Measurements from ENCODE around the gene CADPS. TPM values are rescaled to one million over a fixed set of nuclear protein-coding genes. Genes with fewer than 3 reads are reported as not detected.

Gene CADPS
- total RNA-seq, 1 experiment from 2014 or later: not detected

DNA sequence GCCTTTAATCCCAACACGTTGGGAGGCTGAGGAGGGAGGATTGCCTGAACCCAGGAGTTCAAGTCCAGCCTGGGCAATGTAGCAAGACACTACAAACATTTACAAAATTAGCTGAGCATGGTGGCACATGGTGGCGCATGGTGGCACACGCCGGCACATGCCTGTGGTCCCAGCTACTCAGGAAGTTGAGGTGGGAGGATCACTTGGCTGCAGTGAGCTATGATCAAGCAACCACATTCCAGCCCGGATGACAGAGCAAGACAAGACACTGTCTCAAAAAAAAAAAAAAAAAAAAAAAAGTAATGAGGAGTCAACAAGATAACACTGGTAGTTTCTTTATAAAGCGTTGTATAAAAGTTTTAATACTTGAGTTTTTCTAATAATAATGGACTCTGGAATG, 511.9 kb downstream of the CADPS start:
- no peak for ATAC-seq
- Histone ChIP-seq H3K9ac (ENCODE audit: low read length) (no peak overlapping the region), H3K9me2 (replicated peaks; ENCODE audit: low read length) (no peaks in the 10 kb centered on the region), H3K27me3 (ENCODE audit: low read length) (peaks cover 3% of the 10 kb centered on the region; the same call in 1 of the 2 replicates), H3K4me3 (ENCODE audit: low read length) (no peak overlapping the region), H4K20me1 (ENCODE audit: low read length) (no peaks in the 10 kb centered on the region), H2AFZ (ENCODE audit: low read length) (no peak overlapping the region), H3K79me2 (ENCODE audit: low read length) (no peaks in the 10 kb centered on the region), H3K4me2 (ENCODE audit: low read length) (no peak overlapping the region), H3K36me3 (ENCODE audit: low read depth, low read length) (no peaks in the 10 kb centered on the region), H3K9me3 (ENCODE audit: low read length) (no peaks in the 10 kb centered on the region), H3K27ac (ENCODE audit: low read length) (no peak overlapping the region), H3F3A (ENCODE audit: low read length, unreplicated experiment) (no peaks in the 10 kb centered on the region), H3K4me1 (ENCODE audit: insufficient read depth, low read length) (no peaks in the 10 kb centered on the region)
- no TSS peak for BruUV-seq (replicated peaks)
- POLR2A ChIA-PET (ENCODE audit: unreplicated experiment): no interaction called here
- no peak for TF ChIP-seq CTCF (conservative IDR thresholded peaks at IDR 0.05; ENCODE audit: low read depth, low read length)
- TF ChIP-seq EZH2phosphoT487 (IDR thresholded peaks at IDR 0.05; ENCODE audit: borderline replicate concordance, low read length): no peak
- CTCF ChIA-PET: no interaction called here
- intact Hi-C loops (cut with micrococcal nuclease): no loop called here
- no peak for DNase-seq

DNA sequence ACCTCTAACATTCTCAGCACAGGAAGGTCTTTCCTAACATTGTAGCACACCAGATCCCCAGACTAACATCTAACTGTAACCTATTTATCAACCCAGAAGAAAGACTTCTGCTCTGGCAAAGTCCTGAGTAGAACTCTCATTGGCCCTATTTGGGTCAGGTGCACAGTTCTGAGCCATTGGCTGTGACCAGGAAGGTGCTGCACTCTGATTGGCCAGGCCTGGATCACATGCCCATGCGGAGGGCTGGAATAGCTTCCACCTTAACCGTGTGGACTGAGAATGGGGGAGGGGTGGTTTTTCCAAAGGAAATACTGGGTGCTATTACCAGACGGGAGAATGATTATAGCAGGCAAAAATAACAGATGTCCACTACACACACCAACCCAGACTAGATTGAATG, 513.4 kb downstream of the CADPS start:
- Histone ChIP-seq H3K4me2 (ENCODE audit: low read length) (no peak overlapping the region), H3K9me3 (ENCODE audit: low read length) (no peaks in the 10 kb centered on the region), H3K36me3 (ENCODE audit: low read depth, low read length) (no peaks in the 10 kb centered on the region), H3K27ac (ENCODE audit: low read length) (no peak overlapping the region), H3K4me3 (ENCODE audit: low read length) (no peak overlapping the region), H3K9ac (ENCODE audit: low read length) (no peak overlapping the region), H3K27me3 (ENCODE audit: low read length) (0 out of 2 replicates have a peak, but pooled peaks cover 3% of the 10 kb centered on the region), H3F3A (ENCODE audit: low read length, unreplicated experiment) (no peaks in the 10 kb centered on the region), H4K20me1 (ENCODE audit: low read length) (no peaks in the 10 kb centered on the region), H3K79me2 (ENCODE audit: low read length) (no peaks in the 10 kb centered on the region), H2AFZ (ENCODE audit: low read length) (no peak overlapping the region), H3K4me1 (ENCODE audit: insufficient read depth, low read length) (no peaks in the 10 kb centered on the region), H3K9me2 (replicated peaks; ENCODE audit: low read length) (no peaks in the 10 kb centered on the region; the same call in 1 of the 2 replicates)
- DNase-seq: no peak
- TF ChIP-seq CTCF (conservative IDR thresholded peaks at IDR 0.05; ENCODE audit: low read depth, low read length): no peak
- TF ChIP-seq EZH2 (IDR thresholded peaks at IDR 0.05; ENCODE audit: low read length, unreplicated experiment): no peak
- no peak for TF ChIP-seq EZH2phosphoT487 (IDR thresholded peaks at IDR 0.05; ENCODE audit: borderline replicate concordance, low read length)
- BruUV-seq (replicated peaks): no TSS peak
- ATAC-seq: no peak
- ChIA-PET POLR2A (ENCODE audit: unreplicated experiment) (no interaction called here), CTCF (no interaction called here)
- intact Hi-C loops (cut with micrococcal nuclease): no loop called here

- Histone ChIP-seq H3K9me3 (ENCODE audit: low read length) (no peaks in the 10 kb centered on the region), H3K4me1 (ENCODE audit: insufficient read depth, low read length) (no peaks in the 10 kb centered on the region), H3K4me2 (ENCODE audit: low read length) (no peak overlapping the region), H3K9ac (ENCODE audit: low read length) (no peak overlapping the region), H3K36me3 (ENCODE audit: low read depth, low read length) (no peaks in the 10 kb centered on the region), H3F3A (ENCODE audit: low read length, unreplicated experiment) (no peaks in the 10 kb centered on the region), H4K20me1 (ENCODE audit: low read length) (no peaks in the 10 kb centered on the region), H3K4me3 (ENCODE audit: low read length) (no peak overlapping the region), H2AFZ (ENCODE audit: low read length) (no peak overlapping the region), H3K79me2 (ENCODE audit: low read length) (no peaks in the 10 kb centered on the region), H3K27ac (ENCODE audit: low read length) (no peak overlapping the region), H3K9me2 (replicated peaks; ENCODE audit: low read length) (no peaks in the 10 kb centered on the region; the same call in 1 of the 2 replicates), H3K27me3 (ENCODE audit: low read length) (0 out of 2 replicates have a peak, but pooled peaks cover 3% of the 10 kb centered on the region)
- ATAC-seq: no peak
- POLR2A ChIA-PET (ENCODE audit: unreplicated experiment): no interaction called here
- no peak for TF ChIP-seq EZH2 (IDR thresholded peaks at IDR 0.05; ENCODE audit: low read length, unreplicated experiment)
- TF ChIP-seq CTCF (conservative IDR thresholded peaks at IDR 0.05; ENCODE audit: low read depth, low read length): no peak
- no peak for TF ChIP-seq EZH2phosphoT487 (IDR thresholded peaks at IDR 0.05; ENCODE audit: borderline replicate concordance, low read length)
- intact Hi-C loops (cut with micrococcal nuclease): no loop called here
- DNase-seq: no peak
- no TSS peak for BruUV-seq (replicated peaks)
- CTCF ChIA-PET: no interaction called here
These were observed 514.0 kb downstream of the CADPS start for GRCh38 chr3:62361261-62361660.
